Hepatocyte (in vitro differentiated cells): ENCODE data around the gene RIOX2. TPM values are rescaled to one million over a fixed set of nuclear protein-coding genes. Genes with fewer than 3 reads are reported as not detected.

Experiments
- DNase-seq: peaks from one replicate; pipeline ENCODE4 v3.0.0-alpha.2; 2016; ENCODE audit warnings: low spot score
- H2AFZ ChIP-seq: fragments of 200-600 bp; sonication (generic); 2 replicates; pipeline ENCODE4 v1.6.0; 2016; ENCODE audit warnings: antibody characterized with exemption, mild to moderate bottlenecking
- H3K27ac ChIP-seq: fragments of 200-600 bp; sonication (generic); 2 replicates; pipeline ENCODE4 v1.5.1; 2016; ENCODE audit warnings: mild to moderate bottlenecking
- H3K27me3 ChIP-seq: fragments of 200-600 bp; sonication (generic); 2 replicates; pipeline ENCODE4 v1.6.1; 2016
- H3K36me3 ChIP-seq: fragments of 200-600 bp; sonication (generic); replicated peaks from 2 replicates; pipeline ENCODE4 v1.5.1; 2016; ENCODE audit warnings: low read depth; ENCODE audit not compliant: insufficient read depth
- H3K4me1 ChIP-seq: fragments of 200-600 bp; sonication (generic); 2 replicates; pipeline ENCODE4 v1.5.1; 2016; ENCODE audit warnings: mild to moderate bottlenecking, moderate library complexity; ENCODE audit not compliant: insufficient read depth
- H3K4me2 ChIP-seq: fragments of 200-600 bp; sonication (generic); 2 replicates; pipeline ENCODE4 v1.6.0; 2016
- H3K4me3 ChIP-seq: fragments of 200-600 bp; sonication (generic); 2 replicates; pipeline ENCODE4 v1.5.1; 2016; ENCODE audit warnings: mild to moderate bottlenecking
- H3K79me2 ChIP-seq: fragments of 200-600 bp; sonication (generic); 2 replicates; pipeline ENCODE4 v1.6.0; 2017; ENCODE audit warnings: mild to moderate bottlenecking
- H3K9me2 ChIP-seq: fragments of 200-600 bp; sonication (generic); replicated peaks from 2 replicates; pipeline ENCODE4 v1.6.0; 2017; ENCODE audit warnings: mild to moderate bottlenecking; ENCODE audit not compliant: insufficient read depth
- H3K9me3 ChIP-seq: fragments of 200-600 bp; sonication (generic); 2 replicates; pipeline ENCODE4 v1.5.1; 2016; ENCODE audit warnings: low read depth, mild to moderate bottlenecking
- H4K20me1 ChIP-seq: fragments of 200-600 bp; sonication (generic); 2 replicates; pipeline ENCODE4 v1.6.0; 2016; ENCODE audit warnings: mild to moderate bottlenecking; ENCODE audit not compliant: insufficient read depth, poor library complexity, severe bottlenecking
- CTCF ChIP-seq: fragments of 200-600 bp; sonication (generic); IDR thresholded peaks from 2 replicates; pipeline ENCODE4 v1.5.1; 2016; ENCODE audit warnings: antibody characterized with exemption, mild to moderate bottlenecking; ENCODE audit not compliant: poor library complexity
- EZH2 ChIP-seq: fragments of 200-600 bp; sonication (generic); IDR thresholded peaks from 2 replicates; pipeline ENCODE4 v1.6.1; 2016; ENCODE audit warnings: antibody characterized with exemption, mild to moderate bottlenecking, borderline replicate concordance
- EZH2phosphoT487 ChIP-seq: fragments of 200-600 bp; sonication (generic); IDR thresholded peaks from one replicate; pipeline ENCODE4 v1.6.1; 2018; ENCODE audit warnings: antibody characterized with exemption, mild to moderate bottlenecking, low read depth, moderate library complexity; ENCODE audit not compliant: unreplicated experiment, severe bottlenecking
- WGBS: methylation state at CpG from one replicate; pipeline ENCODE4 v1.1.6; 2016; ENCODE audit warnings: low lambda C conversion rate; ENCODE audit errors: missing lambda C conversion rate; 5-methylcytosine and 5-hydroxymethylcytosine counted together
- polyA plus RNA-seq: library from polyadenylated mRNA; unstranded; fragments of >200 nt; fragmentation: Nextera tagmentation; extraction: Ambion mirVana; gene quantifications from 2 replicates; pipeline ENCODE4 v1.2.1, GENCODE V29; 2016
- total RNA-seq: library from RNA; depleted of rRNA; stranded (reverse); fragments of >200 nt; gene quantifications from 2 replicates; pipeline ENCODE4 v1.2.3, GENCODE V29; 2014

RIOX2 gene
- total and polyA plus RNA-seq, 2 experiments from 2014 or later, result 15.5 to 26.2 TPM

GRCh38 chr3:97917813-97918536 lies 54.3 kb downstream of the RIOX2 start:
- no peaks in the 10 kb centered on the region for H3K9me2 ChIP-seq

GRCh38 chr3:97916576-97916975 lies 55.7 kb downstream of the RIOX2 start:
- Histone ChIP-seq H3K36me3 (no peaks in the 10 kb centered on the region), H3K4me2 (no peak overlapping the region), H3K27me3 (no peaks in the 10 kb centered on the region), H3K9me2 (no peaks in the 10 kb centered on the region), H3K4me1 (no peaks in the 10 kb centered on the region), H3K4me3 (no peak overlapping the region), H3K27ac (no peak overlapping the region), H3K79me2 (no peaks in the 10 kb centered on the region), H4K20me1 (no peaks in the 10 kb centered on the region), H3K9me3 (no peaks in the 10 kb centered on the region), H2AFZ (no peak overlapping the region)
- TF ChIP-seq EZH2 (no peak), CTCF (no peak), EZH2phosphoT487 (no peak)
- DNase-seq, result no peak

More at GRCh38 chr3:97917813-97918536, 54.3 kb downstream of the RIOX2 start:
- Histone ChIP-seq H3K4me1 (no peaks in the 10 kb centered on the region), H3K79me2 (no peaks in the 10 kb centered on the region), H3K27ac (no peak overlapping the region), H3K27me3 (no peaks in the 10 kb centered on the region), H3K9me3 (no peaks in the 10 kb centered on the region), H3K4me3 (no peak overlapping the region), H3K36me3 (no peaks in the 10 kb centered on the region), H4K20me1 (no peaks in the 10 kb centered on the region), H3K4me2 (no peak overlapping the region), H2AFZ (no peak overlapping the region)
- 92% methylated on average over 3 of the region's 3 CpGs for WGBS
- TF ChIP-seq EZH2phosphoT487, result no peak
- no peak for TF ChIP-seq EZH2
- no peak for TF ChIP-seq CTCF
- no peak for DNase-seq

DNA sequence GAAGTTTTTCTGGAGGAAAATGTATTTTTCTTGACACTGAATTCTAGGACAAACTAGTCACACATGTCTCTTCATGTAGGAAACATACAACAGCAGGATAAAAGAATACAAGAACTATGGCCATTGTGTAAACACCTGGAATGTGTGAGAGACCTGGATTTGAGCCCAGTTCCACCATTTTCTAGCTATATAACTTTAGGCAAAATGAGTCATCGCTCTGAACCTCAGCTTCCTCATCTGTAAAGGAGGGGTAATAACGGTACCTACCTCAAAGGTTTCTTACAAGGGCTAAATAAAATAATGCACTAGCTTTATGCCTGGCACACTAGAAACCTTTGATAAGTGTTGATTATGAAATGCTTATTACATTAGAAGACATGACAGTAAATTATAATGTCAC lies 57.8 kb downstream of the RIOX2 start:
- Histone ChIP-seq H3K4me3 (no peak overlapping the region), H3K4me2 (no peak overlapping the region), H3K36me3 (no peaks in the 10 kb centered on the region), H4K20me1 (no peaks in the 10 kb centered on the region), H3K4me1 (no peaks in the 10 kb centered on the region), H3K9me3 (no peaks in the 10 kb centered on the region), H3K79me2 (no peaks in the 10 kb centered on the region), H3K27me3 (no peaks in the 10 kb centered on the region), H3K27ac (no peak overlapping the region), H2AFZ (no peak overlapping the region), H3K9me2 (no peaks in the 10 kb centered on the region)
- WGBS, result 97% methylated on average over 2 of the region's 2 CpGs
- no peak for TF ChIP-seq EZH2phosphoT487
- no peak for TF ChIP-seq CTCF
- TF ChIP-seq EZH2, result no peak
- DNase-seq, result no peak

DNA sequence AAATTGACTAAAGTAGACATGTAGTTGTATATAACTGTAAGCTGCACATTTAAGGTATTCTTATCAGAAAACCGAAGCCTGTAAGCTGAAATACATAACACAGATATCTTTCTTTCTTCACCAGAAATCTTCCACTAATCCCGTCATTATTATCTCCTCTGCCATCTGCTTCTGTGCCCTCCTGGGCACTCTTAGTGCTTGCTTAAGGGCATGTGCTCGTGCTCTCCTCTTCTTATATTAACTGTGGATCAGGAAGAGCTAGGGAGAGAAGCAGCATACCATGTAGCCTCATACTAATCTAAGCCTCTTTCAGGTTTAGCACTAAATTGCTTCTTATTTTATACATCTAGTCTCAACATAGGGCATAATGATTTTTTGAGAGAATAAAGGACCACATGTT lies 60.8 kb downstream of the RIOX2 start:
- TF ChIP-seq EZH2 (no peak), EZH2phosphoT487 (no peak), CTCF (no peak)
- Histone ChIP-seq H3K4me3 (no peak overlapping the region), H3K4me2 (no peak overlapping the region), H2AFZ (no peak overlapping the region), H3K27me3 (no peaks in the 10 kb centered on the region), H4K20me1 (no peaks in the 10 kb centered on the region), H3K79me2 (no peaks in the 10 kb centered on the region), H3K9me3 (no peaks in the 10 kb centered on the region), H3K9me2 (no peaks in the 10 kb centered on the region), H3K36me3 (no peaks in the 10 kb centered on the region), H3K4me1 (no peaks in the 10 kb centered on the region), H3K27ac (no peak overlapping the region)
- 56% methylated on average over 3 of the region's 3 CpGs for WGBS
- no peak for DNase-seq
